Thyroid gland (tissue), 4 donors: ENCODE data around the gene OPN4.

Experiments
- CTCF ChIP-seq, 6 experiments: fragments of 200-600 bp in 3 of 6; fragments of 450-650 bp in 3 of 6; sonication (generic) in 3 of 6; IDR thresholded peaks; one replicate each; pipeline ENCODE4 v1.5.1; 2016 to 2019; ENCODE audit warnings: antibody characterized with exemption in 6 of 6, mild to moderate bottlenecking in 2 of 6, inconsistent platforms in 1 of 6, moderate library complexity in 1 of 6
- POLR2A ChIP-seq, 2 donors: fragments of 450-650 bp; IDR thresholded peaks; one replicate each; pipeline ENCODE4 v1.6.1; 2017; ENCODE audit warnings: antibody characterized with exemption in 2 of 2, mild to moderate bottlenecking in 2 of 2, moderate library complexity in 1 of 2

GRCh38 chr10:86699991-86700840, 45.9 kb downstream of the OPN4 start:
- TF ChIP-seq CTCF (IDR thresholded peaks at IDR 0.05) (no peak), POLR2A (IDR thresholded peaks at IDR 0.05) (no peak)
